Upper lobe of right lung (tissue), 1 donor: ENCODE data around the gene JAG2. TPM values are rescaled to one million over a fixed set of nuclear protein-coding genes. Genes with fewer than 3 reads are reported as not detected.

Experiments
- ATAC-seq: fragments of 200-7000 bp; cut with Tn5 transposase; one replicate; pipeline ENCODE4 v1.9.1; 2020; ENCODE audit warnings: mild to moderate bottlenecking, moderate library complexity
- DNase-seq: peaks from one replicate; pipeline ENCODE4 v3.0.0-alpha.2; 2020
- H3K27ac ChIP-seq: fragments of 200-600 bp; one replicate; pipeline ENCODE4 v1.8.0; 2022
- H3K27me3 ChIP-seq: fragments of 200-600 bp; one replicate; pipeline ENCODE4 v1.8.0; 2022; ENCODE audit warnings: mild to moderate bottlenecking
- H3K36me3 ChIP-seq: fragments of 200-600 bp; one replicate; pipeline ENCODE4 v1.8.0; 2022
- H3K4me1 ChIP-seq: fragments of 200-600 bp; one replicate; pipeline ENCODE4 v1.8.0; 2022
- H3K4me3 ChIP-seq: fragments of 200-600 bp; one replicate; pipeline ENCODE4 v1.8.0; 2022; ENCODE audit warnings: mild to moderate bottlenecking
- H3K9me3 ChIP-seq: fragments of 200-600 bp; one replicate; pipeline ENCODE4 v1.8.0; 2022
- CTCF ChIP-seq: fragments of 200-600 bp; IDR thresholded peaks from one replicate; pipeline ENCODE4 v1.8.0; 2022; ENCODE audit warnings: antibody characterized with exemption
- intact Hi-C: fragments of 100-400 bp; cut with DNase I; formaldehyde crosslinking; loops from one replicate; pipeline ENCODE4 v1.11.0; 2022
- total RNA-seq: library from RNA; stranded (reverse); fragmentation: NEBNext Ultra II Directional; extraction: Animal tissue kit (Norgen Biotek cat#: 25700); gene quantifications from one replicate; pipeline ENCODE4 v1.2.1, GENCODE V29; 2021
- donor health status: DM: no; HTN: yes; CAD: no; lungs with severe emphysema.

The JAG2 gene
- total RNA-seq, 1 donor from 2014 or later: 31.2 TPM

- intact Hi-C loops: no loop called here
- H3K27ac ChIP-seq: no peak overlapping the region
- no peaks in the 10 kb centered on the region for H3K27me3 ChIP-seq
- no peaks in the 10 kb centered on the region for H3K9me3 ChIP-seq
- H3K4me3 ChIP-seq: no peak overlapping the region
- no peaks in the 10 kb centered on the region for H3K36me3 ChIP-seq
- no peaks in the 10 kb centered on the region for H3K4me1 ChIP-seq
- TF ChIP-seq CTCF: no peak
- ATAC-seq (no peak), DNase-seq (no peak)
Observed at GRCh38 chr14:105156414-105157375, 11.9 kb downstream of the JAG2 start.

GRCh38 chr14:105155681-105156413 is 12.7 kb downstream of the JAG2 start:
- Histone ChIP-seq H3K9me3 (no peaks in the 10 kb centered on the region), H3K27ac (no peak overlapping the region), H3K4me1 (no peaks in the 10 kb centered on the region), H3K4me3 (no peak overlapping the region), H3K36me3 (no peaks in the 10 kb centered on the region), H3K27me3 (no peaks in the 10 kb centered on the region)
- TF ChIP-seq CTCF: no peak
- no peak for DNase-seq
- no peak for ATAC-seq
- intact Hi-C loops: no loop called here

GRCh38 chr14:105155071-105155651 is 13.4 kb downstream of the JAG2 start:
- Histone ChIP-seq H3K27me3 (no peaks in the 10 kb centered on the region), H3K27ac (no peak overlapping the region), H3K9me3 (no peaks in the 10 kb centered on the region), H3K36me3 (no peaks in the 10 kb centered on the region), H3K4me1 (no peaks in the 10 kb centered on the region), H3K4me3 (no peak overlapping the region)
- ATAC-seq (no peak), DNase-seq (no peak)
- intact Hi-C loops: no loop called here
- no peak for TF ChIP-seq CTCF

GRCh38 chr14:105154476-105154871 is 14.1 kb downstream of the JAG2 start:
- no peak overlapping the region for H3K4me3 ChIP-seq
- no peak overlapping the region for H3K27ac ChIP-seq
- H3K36me3 ChIP-seq: no peaks in the 10 kb centered on the region
- DNase-seq: no peak
- no peaks in the 10 kb centered on the region for H3K27me3 ChIP-seq
- no peaks in the 10 kb centered on the region for H3K4me1 ChIP-seq
- TF ChIP-seq CTCF: no peak
- intact Hi-C loops: no loop called here
- H3K9me3 ChIP-seq: no peaks in the 10 kb centered on the region
- no peak for ATAC-seq

GRCh38 chr14:105153739-105154475 is 14.7 kb downstream of the JAG2 start:
- intact Hi-C loops: no loop called here
- no peak for DNase-seq
- H3K9me3 ChIP-seq: no peaks in the 10 kb centered on the region
- TF ChIP-seq CTCF: no peak
- no peaks in the 10 kb centered on the region for H3K27me3 ChIP-seq
- H3K36me3 ChIP-seq: no peaks in the 10 kb centered on the region
- no peak for ATAC-seq
- H3K27ac ChIP-seq: no peak overlapping the region
- no peaks in the 10 kb centered on the region for H3K4me1 ChIP-seq
- no peak overlapping the region for H3K4me3 ChIP-seq
